Smooth muscle cell (in vitro differentiated cells): ENCODE data around the gene PHLPP1. TPM values are rescaled to one million over a fixed set of nuclear protein-coding genes. Genes with fewer than 3 reads are reported as not detected.

ENCODE experiments used
- DNase-seq: peaks from one replicate; lab custom pipeline; 2025; ENCODE audit not compliant: unreplicated experiment; lab: John Stamatoyannopoulos, UW
- H2AFZ ChIP-seq: fragments of 200-600 bp; sonication (generic); 2 replicates; pipeline ENCODE4 v1.6.0; 2016; ENCODE audit warnings: antibody characterized with exemption, low read depth, mild to moderate bottlenecking
- H3F3A ChIP-seq: fragments of 200-600 bp; sonication (generic); 2 replicates; pipeline ENCODE4 v1.6.0; 2017; ENCODE audit warnings: antibody characterized with exemption, low read depth
- H3K27ac ChIP-seq: fragments of 200-600 bp; sonication (generic); 2 replicates; pipeline ENCODE4 v1.5.1; 2016; ENCODE audit warnings: low read depth, mild to moderate bottlenecking
- H3K27me3 ChIP-seq: fragments of 200-600 bp; sonication (generic); 2 replicates; pipeline ENCODE4 v1.6.1; 2016; ENCODE audit warnings: low read depth, mild to moderate bottlenecking
- H3K36me3 ChIP-seq: fragments of 200-600 bp; sonication (generic); 2 replicates; pipeline ENCODE4 v1.5.1; 2016; ENCODE audit warnings: low read depth
- H3K4me1 ChIP-seq: fragments of 200-600 bp; sonication (generic); 2 replicates; pipeline ENCODE4 v1.5.1; 2016; ENCODE audit warnings: low read depth
- H3K4me2 ChIP-seq: fragments of 200-600 bp; sonication (generic); 2 replicates; pipeline ENCODE4 v1.6.0; 2016; ENCODE audit warnings: mild to moderate bottlenecking
- H3K4me3 ChIP-seq: fragments of 200-600 bp; sonication (generic); 2 replicates; pipeline ENCODE4 v1.5.1; 2016; ENCODE audit warnings: mild to moderate bottlenecking
- H3K79me2 ChIP-seq: fragments of 200-600 bp; sonication (generic); 2 replicates; pipeline ENCODE4 v1.6.0; 2016; ENCODE audit warnings: low read depth, mild to moderate bottlenecking
- H3K9ac ChIP-seq: fragments of 200-600 bp; sonication (generic); 2 replicates; pipeline ENCODE4 v1.6.0; 2016; ENCODE audit warnings: low read depth
- H3K9me3 ChIP-seq: fragments of 200-600 bp; sonication (generic); replicated peaks from 2 replicates; pipeline ENCODE4 v1.5.1; 2016; ENCODE audit warnings: low read depth
- H4K20me1 ChIP-seq: fragments of 200-600 bp; sonication (generic); 2 replicates; pipeline ENCODE4 v1.6.0; 2016; ENCODE audit warnings: low read depth
- WGBS: methylation state at CpG from one replicate; pipeline ENCODE4 v1.1.7; 2016; ENCODE audit warnings: low lambda C conversion rate; 5-methylcytosine and 5-hydroxymethylcytosine counted together
- polyA plus RNA-seq: library from polyadenylated mRNA; unstranded; fragments of >200 nt; fragmentation: Nextera tagmentation; extraction: Ambion mirVana; gene quantifications from 2 replicates; pipeline ENCODE4 v1.2.1, GENCODE V29; 2016
- total RNA-seq: library from RNA; depleted of rRNA; stranded (reverse); fragments of >200 nt; gene quantifications from 2 replicates; pipeline ENCODE4 v1.2.3, GENCODE V29; 2014
- TF ChIP-seq, protein P1 (sequence below): fragments of 200-600 bp; sonication (generic); IDR thresholded peaks from 2 replicates; pipeline ENCODE4 v1.5.1; 2017; ENCODE audit warnings: borderline replicate concordance, mild to moderate bottlenecking, antibody characterized with exemption; ENCODE audit not compliant: insufficient read depth, poor library complexity, severe bottlenecking

PHLPP1 gene
- total and polyA plus RNA-seq, 2 experiments from 2014 or later: 1.1 to 4.3 TPM

DNA sequence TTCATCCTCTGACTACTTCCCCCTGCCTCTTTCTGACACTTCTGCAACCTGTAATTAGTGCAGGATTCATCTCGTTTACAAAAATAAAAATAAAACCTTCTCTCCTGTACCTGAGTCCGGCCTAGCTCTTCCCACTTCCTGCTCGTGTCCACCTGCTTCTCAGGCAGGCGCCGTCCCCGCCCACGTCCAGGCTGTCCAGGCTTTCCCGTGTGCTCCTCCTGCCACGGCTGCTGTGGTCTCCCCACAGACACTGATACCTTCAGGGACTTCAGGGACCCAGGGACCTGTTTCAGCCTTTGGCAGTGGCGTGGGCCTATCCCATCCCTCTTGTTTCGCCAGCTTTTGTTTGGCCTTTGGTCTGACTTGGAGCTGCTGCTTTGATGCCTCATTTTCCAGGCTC is 272.5 kb downstream of the PHLPP1 start:
- Histone ChIP-seq H3K27me3 (peaks cover 8% of the 10 kb centered on the region), H4K20me1 (no peaks in the 10 kb centered on the region), H3K9me3 (no peaks in the 10 kb centered on the region), H3F3A (no peaks in the 10 kb centered on the region), H3K9ac (no peak overlapping the region), H2AFZ (no peak overlapping the region), H3K79me2 (no peaks in the 10 kb centered on the region), H3K4me2 (no peak overlapping the region), H3K4me1 (no peaks in the 10 kb centered on the region), H3K36me3 (no peaks in the 10 kb centered on the region), H3K4me3 (no peak overlapping the region), H3K27ac (no peak overlapping the region)
- TF ChIP-seq, protein P1, sequence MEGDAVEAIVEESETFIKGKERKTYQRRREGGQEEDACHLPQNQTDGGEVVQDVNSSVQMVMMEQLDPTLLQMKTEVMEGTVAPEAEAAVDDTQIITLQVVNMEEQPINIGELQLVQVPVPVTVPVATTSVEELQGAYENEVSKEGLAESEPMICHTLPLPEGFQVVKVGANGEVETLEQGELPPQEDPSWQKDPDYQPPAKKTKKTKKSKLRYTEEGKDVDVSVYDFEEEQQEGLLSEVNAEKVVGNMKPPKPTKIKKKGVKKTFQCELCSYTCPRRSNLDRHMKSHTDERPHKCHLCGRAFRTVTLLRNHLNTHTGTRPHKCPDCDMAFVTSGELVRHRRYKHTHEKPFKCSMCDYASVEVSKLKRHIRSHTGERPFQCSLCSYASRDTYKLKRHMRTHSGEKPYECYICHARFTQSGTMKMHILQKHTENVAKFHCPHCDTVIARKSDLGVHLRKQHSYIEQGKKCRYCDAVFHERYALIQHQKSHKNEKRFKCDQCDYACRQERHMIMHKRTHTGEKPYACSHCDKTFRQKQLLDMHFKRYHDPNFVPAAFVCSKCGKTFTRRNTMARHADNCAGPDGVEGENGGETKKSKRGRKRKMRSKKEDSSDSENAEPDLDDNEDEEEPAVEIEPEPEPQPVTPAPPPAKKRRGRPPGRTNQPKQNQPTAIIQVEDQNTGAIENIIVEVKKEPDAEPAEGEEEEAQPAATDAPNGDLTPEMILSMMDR: no peak
- WGBS: 88% methylated on average over 11 of the region's 11 CpGs
- DNase-seq: no peak

DNA sequence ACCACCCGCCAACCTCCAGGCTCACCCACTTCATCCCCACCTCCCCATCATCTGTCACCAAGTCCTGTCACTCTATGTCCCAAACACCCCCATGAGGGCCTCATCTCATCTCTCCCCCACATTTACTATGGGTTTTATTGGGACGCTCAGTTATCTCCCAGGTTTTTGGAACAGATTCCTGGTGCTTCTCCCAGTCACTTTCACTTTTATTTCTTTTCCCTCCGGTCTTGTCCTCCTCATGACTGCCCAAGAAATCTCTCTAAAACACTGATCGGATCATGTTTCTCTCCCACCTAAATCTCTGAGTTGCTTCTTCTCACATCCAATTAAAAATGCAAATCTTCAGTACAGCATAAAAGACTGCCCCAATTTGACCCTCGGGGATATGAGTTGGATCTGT is 273.1 kb downstream of the PHLPP1 start:
- TF ChIP-seq, protein P1: no peak
- no peaks in the 10 kb centered on the region for H3K36me3 ChIP-seq
- H3K4me1 ChIP-seq: no peaks in the 10 kb centered on the region
- no peaks in the 10 kb centered on the region for H4K20me1 ChIP-seq
- no peak overlapping the region for H3K4me2 ChIP-seq
- no peak overlapping the region for H3K9ac ChIP-seq
- no peak overlapping the region for H2AFZ ChIP-seq
- H3K27me3 ChIP-seq: peaks cover 8% of the 10 kb centered on the region
- H3K79me2 ChIP-seq: no peaks in the 10 kb centered on the region
- no peak for DNase-seq
- H3K4me3 ChIP-seq: no peak overlapping the region
- no peak overlapping the region for H3K27ac ChIP-seq
- no peaks in the 10 kb centered on the region for H3K9me3 ChIP-seq
- WGBS: 86% methylated on average over 4 of the region's 5 CpGs
- H3F3A ChIP-seq: no peaks in the 10 kb centered on the region

DNA sequence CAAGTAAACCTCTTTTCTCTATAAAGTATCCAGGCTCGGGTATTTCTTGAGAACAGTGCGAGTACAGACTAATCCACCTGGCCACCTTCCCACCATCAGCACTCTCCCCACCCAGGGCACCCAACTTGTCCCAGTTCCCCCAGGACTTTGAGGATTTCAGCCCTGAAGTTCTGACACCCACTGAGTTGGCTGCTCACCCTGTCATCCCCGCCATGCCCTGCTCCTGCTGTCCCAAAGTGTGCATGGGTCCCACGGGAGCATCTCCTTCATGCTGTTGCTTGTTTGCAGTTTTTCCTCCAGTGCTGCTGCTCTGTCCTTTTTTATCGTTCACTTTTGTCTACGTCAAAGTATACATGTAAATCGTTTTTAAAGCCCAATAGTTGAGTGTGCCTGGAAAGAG is 273.9 kb downstream of the PHLPP1 start:
- no peak overlapping the region for H3K4me3 ChIP-seq
- TF ChIP-seq, protein P1: no peak
- H3K79me2 ChIP-seq: no peaks in the 10 kb centered on the region
- H4K20me1 ChIP-seq: no peaks in the 10 kb centered on the region
- no peak overlapping the region for H2AFZ ChIP-seq
- no peaks in the 10 kb centered on the region for H3F3A ChIP-seq
- WGBS: 88% methylated on average over 7 of the region's 7 CpGs
- H3K4me1 ChIP-seq: no peaks in the 10 kb centered on the region
- no peaks in the 10 kb centered on the region for H3K9me3 ChIP-seq
- no peak overlapping the region for H3K9ac ChIP-seq
- no peak overlapping the region for H3K27ac ChIP-seq
- H3K4me2 ChIP-seq: no peak overlapping the region
- no peaks in the 10 kb centered on the region for H3K36me3 ChIP-seq
- H3K27me3 ChIP-seq: peaks cover 8% of the 10 kb centered on the region
- DNase-seq: no peak

DNA sequence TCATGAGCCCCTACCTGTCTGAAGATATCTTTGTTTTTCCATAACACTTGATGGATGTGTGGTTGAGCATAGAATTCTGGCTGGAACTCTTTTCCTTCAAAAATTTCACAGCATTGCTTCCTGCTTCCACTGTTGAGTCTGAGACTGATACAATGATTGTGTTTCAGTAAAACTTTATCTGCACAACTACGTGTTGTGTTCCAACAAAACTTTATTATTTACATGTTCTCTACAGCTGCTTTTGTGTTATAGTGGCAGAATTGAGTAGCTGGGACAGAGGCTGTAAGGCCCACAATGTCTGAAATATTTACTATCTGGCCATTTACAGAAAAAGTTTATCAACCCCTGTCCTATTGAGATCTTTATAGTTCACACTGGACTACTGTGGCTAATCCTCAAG is 275.3 kb downstream of the PHLPP1 start:
- peaks cover 8% of the 10 kb centered on the region for H3K27me3 ChIP-seq
- no peaks in the 10 kb centered on the region for H3K79me2 ChIP-seq
- H3F3A ChIP-seq: no peaks in the 10 kb centered on the region
- no peaks in the 10 kb centered on the region for H3K36me3 ChIP-seq
- 77% methylated on average over 1 of the region's 1 CpG for WGBS
- H2AFZ ChIP-seq: no peak overlapping the region
- H3K9me3 ChIP-seq: no peaks in the 10 kb centered on the region
- DNase-seq: no peak
- H3K4me3 ChIP-seq: no peak overlapping the region
- H3K4me1 ChIP-seq: no peaks in the 10 kb centered on the region
- no peak overlapping the region for H3K4me2 ChIP-seq
- no peaks in the 10 kb centered on the region for H4K20me1 ChIP-seq
- H3K27ac ChIP-seq: no peak overlapping the region
- H3K9ac ChIP-seq: no peak overlapping the region
- TF ChIP-seq, protein P1: no peak
